ENCODE data around the gene GORASP1. TPM values are rescaled to one million over a fixed set of nuclear protein-coding genes. Genes with fewer than 3 reads are reported as not detected.

Gene GORASP1
- total RNA-seq, 1 experiment from 2014 or later: 43.6 TPM

DNA sequence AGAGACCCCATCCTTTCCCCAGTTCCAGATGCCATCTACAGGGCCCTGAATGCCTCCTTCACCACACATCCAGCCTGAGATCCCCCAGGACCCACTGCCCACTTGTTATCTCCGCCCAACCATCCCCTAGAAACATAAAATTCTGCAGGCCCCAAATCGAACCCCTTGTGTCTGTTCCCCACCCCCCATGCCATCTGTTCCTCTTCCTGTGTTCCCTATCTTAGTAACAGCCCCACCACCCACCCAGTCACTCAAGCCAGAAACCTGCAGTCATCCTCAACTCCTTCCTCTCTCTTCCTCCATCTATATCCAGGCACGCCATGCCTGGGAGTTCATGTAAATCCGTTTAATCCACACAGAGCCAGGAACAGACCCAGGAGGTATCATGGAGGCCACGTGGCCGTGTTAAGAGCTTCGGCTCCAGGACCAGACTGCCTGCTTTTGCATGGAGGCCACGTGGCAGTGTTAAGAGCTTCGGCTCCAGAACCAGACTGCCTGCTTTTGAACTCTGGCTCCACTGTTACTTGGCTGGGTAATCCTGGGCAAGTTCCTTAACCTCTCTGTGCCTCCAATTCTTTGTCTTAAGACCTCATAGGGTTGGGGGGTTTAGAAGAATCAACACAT, 41.1 kb upstream of the GORASP1 start:
- intact Hi-C loops (cut with micrococcal nuclease; ENCODE audit: unreplicated experiment): no loop called here
- CTCF ChIA-PET: interaction anchor here (0.9 kb wide), 1 partner anchor 41 kb away, joined by 3 read pairs; the partner anchor contains the start of genes GORASP1 and TTC21A
- H3K4me3 ChIP-seq (ENCODE audit: low read depth, low read length): no peak overlapping the region

DNA sequence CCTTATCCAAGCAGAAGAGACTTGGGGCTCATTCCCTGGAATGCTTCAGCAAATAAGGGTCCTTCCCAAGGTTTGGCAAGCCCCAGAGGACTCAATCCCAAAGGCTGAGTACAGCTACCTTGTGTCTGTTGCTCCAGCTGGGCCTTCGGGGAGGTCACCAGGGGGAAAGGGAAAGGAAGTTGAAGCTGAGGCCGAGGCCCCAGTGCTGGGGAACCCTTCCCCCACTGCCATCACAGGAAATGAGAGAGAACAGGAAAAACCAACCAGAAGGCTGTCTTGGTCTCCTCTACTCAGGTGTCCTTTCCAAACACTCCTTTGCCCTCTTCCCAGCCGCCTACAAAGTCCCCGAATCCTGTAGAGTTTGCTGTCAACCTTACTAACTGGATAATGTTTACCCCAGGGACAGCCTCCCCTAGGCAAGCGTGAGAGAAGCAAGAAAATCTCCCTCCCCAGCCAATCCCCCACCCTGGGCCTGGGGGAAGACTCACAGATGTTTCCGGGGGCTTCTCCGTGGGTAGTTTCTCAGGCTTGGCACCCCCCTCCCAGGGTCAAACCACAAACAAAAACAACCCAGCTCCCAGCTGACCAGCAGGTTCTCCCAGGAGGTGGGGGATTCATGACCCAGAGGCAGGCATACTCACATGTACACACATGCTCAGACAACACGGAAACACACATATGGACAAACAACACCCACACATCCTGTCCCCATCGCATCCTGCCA, 40.4 kb upstream of the GORASP1 start:
- H3K9me3 Mint-ChIP-seq (ENCODE audit: unreplicated experiment): no peaks in the 10 kb centered on the region
- Histone ChIP-seq H3K27me3 (replicated peaks; ENCODE audit: control insufficient read depth, insufficient read depth, low read length) (no peaks in the 10 kb centered on the region), H3K9me3 (no peaks in the 10 kb centered on the region), H3K4me3 (ENCODE audit: low read depth, low read length) (no peak overlapping the region), H3K4me1 (peaks cover 55% of the 10 kb centered on the region), H3K36me3 (ENCODE audit: control insufficient read depth, insufficient read depth, low read length) (peaks cover under 1% of the 10 kb centered on the region; the same call in 1 of the 2 replicates)
- H3K27me3 Mint-ChIP-seq (ENCODE audit: insufficient read depth, unreplicated experiment): no peaks in the 10 kb centered on the region
- intact Hi-C loops (cut with micrococcal nuclease; ENCODE audit: unreplicated experiment): no loop called here
- no peak for DNase-seq
- TF ChIP-seq, protein P1, sequence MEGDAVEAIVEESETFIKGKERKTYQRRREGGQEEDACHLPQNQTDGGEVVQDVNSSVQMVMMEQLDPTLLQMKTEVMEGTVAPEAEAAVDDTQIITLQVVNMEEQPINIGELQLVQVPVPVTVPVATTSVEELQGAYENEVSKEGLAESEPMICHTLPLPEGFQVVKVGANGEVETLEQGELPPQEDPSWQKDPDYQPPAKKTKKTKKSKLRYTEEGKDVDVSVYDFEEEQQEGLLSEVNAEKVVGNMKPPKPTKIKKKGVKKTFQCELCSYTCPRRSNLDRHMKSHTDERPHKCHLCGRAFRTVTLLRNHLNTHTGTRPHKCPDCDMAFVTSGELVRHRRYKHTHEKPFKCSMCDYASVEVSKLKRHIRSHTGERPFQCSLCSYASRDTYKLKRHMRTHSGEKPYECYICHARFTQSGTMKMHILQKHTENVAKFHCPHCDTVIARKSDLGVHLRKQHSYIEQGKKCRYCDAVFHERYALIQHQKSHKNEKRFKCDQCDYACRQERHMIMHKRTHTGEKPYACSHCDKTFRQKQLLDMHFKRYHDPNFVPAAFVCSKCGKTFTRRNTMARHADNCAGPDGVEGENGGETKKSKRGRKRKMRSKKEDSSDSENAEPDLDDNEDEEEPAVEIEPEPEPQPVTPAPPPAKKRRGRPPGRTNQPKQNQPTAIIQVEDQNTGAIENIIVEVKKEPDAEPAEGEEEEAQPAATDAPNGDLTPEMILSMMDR (IDR thresholded peaks at IDR 0.05; ENCODE audit: insufficient read depth in 1 of 2, low read depth in 1 of 2, low read length in 1 of 2, severe bottlenecking in 1 of 2, unreplicated experiment in 1 of 2): no peak
- no peak overlapping the region for H3K4me3 Mint-ChIP-seq (ENCODE audit: unreplicated experiment)
- ChIA-PET CTCF (no interaction called here), POLR2A (no interaction called here)
- H3K36me3 Mint-ChIP-seq (ENCODE audit: insufficient read depth, unreplicated experiment): peaks cover 91% of the 10 kb centered on the region
- no TSS peak for BruUV-seq (replicated peaks)
- peaks cover 59% of the 10 kb centered on the region for H3K4me1 Mint-ChIP-seq (ENCODE audit: low read depth, unreplicated experiment)
- H3K27ac Mint-ChIP-seq (ENCODE audit: unreplicated experiment): peak overlapping the region; percentile 96

More for the DNA sequence above, 41.1 kb upstream of the GORASP1 start:
- no peak for DNase-seq
- POLR2A ChIA-PET: interaction anchor here (0.7 kb wide), 1 partner anchor 20 kb away, joined by 3 read pairs; no protein-coding TSS in a partner anchor
- Mint-ChIP-seq H3K36me3 (ENCODE audit: insufficient read depth, unreplicated experiment) (peaks cover 85% of the 10 kb centered on the region), H3K4me3 (ENCODE audit: unreplicated experiment) (no peak overlapping the region), H3K4me1 (ENCODE audit: low read depth, unreplicated experiment) (peaks cover 59% of the 10 kb centered on the region), H3K9me3 (ENCODE audit: unreplicated experiment) (no peaks in the 10 kb centered on the region), H3K27ac (ENCODE audit: unreplicated experiment) (peak overlapping the region; percentile 96), H3K27me3 (ENCODE audit: insufficient read depth, unreplicated experiment) (no peaks in the 10 kb centered on the region)
- Histone ChIP-seq H3K36me3 (ENCODE audit: control insufficient read depth, insufficient read depth, low read length) (no peaks in the 10 kb centered on the region), H3K9me3 (no peaks in the 10 kb centered on the region), H3K4me1 (peaks cover 55% of the 10 kb centered on the region), H3K27me3 (replicated peaks; ENCODE audit: control insufficient read depth, insufficient read depth, low read length) (no peaks in the 10 kb centered on the region)
- no TSS peak for BruUV-seq (replicated peaks)
- TF ChIP-seq, protein P1 (IDR thresholded peaks at IDR 0.05; ENCODE audit: insufficient read depth in 1 of 2, low read depth in 1 of 2, low read length in 1 of 2, severe bottlenecking in 1 of 2, unreplicated experiment in 1 of 2): no peak

DNA sequence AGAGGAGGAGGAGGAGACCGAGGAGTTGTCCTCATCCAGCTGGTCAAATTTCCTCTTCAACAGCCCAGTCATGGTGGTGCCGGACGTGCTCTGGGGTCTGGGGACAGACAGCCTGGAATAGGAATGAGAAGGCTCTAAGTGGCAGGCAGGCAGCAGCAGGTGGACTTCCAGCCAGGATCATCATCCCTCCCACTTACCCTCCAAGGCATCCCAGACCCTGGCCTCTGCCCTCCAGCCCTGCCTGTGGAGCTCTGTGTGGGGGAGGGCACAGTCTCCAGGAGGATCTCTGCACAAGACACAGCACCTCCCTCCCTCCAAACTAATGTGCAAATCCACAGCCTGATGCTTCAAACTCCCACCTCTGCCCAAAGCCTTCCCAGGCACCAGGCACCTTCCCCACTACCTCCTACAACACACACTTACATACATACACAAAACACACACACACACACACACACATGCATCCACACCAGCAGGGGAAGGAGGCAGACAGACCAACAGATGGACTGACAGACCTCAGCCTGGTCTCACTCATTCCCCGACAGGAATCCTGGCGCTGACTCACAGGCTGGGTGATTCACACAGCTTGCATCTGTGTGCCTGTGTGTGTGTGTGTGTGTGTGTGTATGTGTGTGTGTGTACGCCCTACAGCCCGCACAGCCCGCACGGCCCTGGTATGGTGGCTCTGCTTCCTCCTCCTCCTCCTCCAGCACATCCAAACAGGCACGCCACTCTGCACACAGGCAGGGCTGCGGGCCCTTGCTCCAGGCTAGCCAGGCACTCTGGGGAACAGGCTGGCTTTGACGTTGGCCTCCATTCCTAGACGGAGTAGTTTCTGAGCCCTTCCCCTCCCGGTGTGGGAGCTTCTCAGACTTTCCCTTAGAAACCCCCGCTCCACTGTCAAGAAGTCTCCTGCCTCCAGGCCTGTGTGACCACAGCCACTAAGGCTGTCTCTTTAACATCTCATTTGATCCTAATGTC, 39.5 kb upstream of the GORASP1 start:
- Mint-ChIP-seq H3K36me3 (ENCODE audit: insufficient read depth, unreplicated experiment) (peaks cover 88% of the 10 kb centered on the region), H3K4me1 (ENCODE audit: low read depth, unreplicated experiment) (peaks cover 51% of the 10 kb centered on the region), H3K4me3 (ENCODE audit: unreplicated experiment) (no peak overlapping the region), H3K27ac (ENCODE audit: unreplicated experiment) (peak overlapping the region; percentile 96), H3K27me3 (ENCODE audit: insufficient read depth, unreplicated experiment) (no peaks in the 10 kb centered on the region), H3K9me3 (ENCODE audit: unreplicated experiment) (no peaks in the 10 kb centered on the region)
- TF ChIP-seq, protein P1 (IDR thresholded peaks at IDR 0.05; ENCODE audit: insufficient read depth in 1 of 2, low read depth in 1 of 2, low read length in 1 of 2, severe bottlenecking in 1 of 2, unreplicated experiment in 1 of 2): no peak
- no TSS peak for BruUV-seq (replicated peaks)
- CTCF ChIA-PET: interaction anchor here (0.7 kb wide), 1 partner anchor 144 kb away, joined by 3 read pairs; no protein-coding TSS in a partner anchor
- Histone ChIP-seq H3K4me3 (ENCODE audit: low read depth, low read length) (no peak overlapping the region), H3K27me3 (replicated peaks; ENCODE audit: control insufficient read depth, insufficient read depth, low read length) (no peaks in the 10 kb centered on the region), H3K4me1 (peaks cover 56% of the 10 kb centered on the region), H3K36me3 (ENCODE audit: control insufficient read depth, insufficient read depth, low read length) (peaks cover 2% of the 10 kb centered on the region), H3K9me3 (no peaks in the 10 kb centered on the region)
- DNase-seq: no peak
- POLR2A ChIA-PET: no interaction called here
- intact Hi-C loops (cut with micrococcal nuclease; ENCODE audit: unreplicated experiment): no loop called here

Measured in Caco-2 (cell line).